Measurements from ENCODE around the gene CCDC201.
"Not testable (repeated sequence)": the region's sequence is repeated elsewhere in the genome, so short reads cannot be mapped to it uniquely, and the experiment has no call there.

DNA sequence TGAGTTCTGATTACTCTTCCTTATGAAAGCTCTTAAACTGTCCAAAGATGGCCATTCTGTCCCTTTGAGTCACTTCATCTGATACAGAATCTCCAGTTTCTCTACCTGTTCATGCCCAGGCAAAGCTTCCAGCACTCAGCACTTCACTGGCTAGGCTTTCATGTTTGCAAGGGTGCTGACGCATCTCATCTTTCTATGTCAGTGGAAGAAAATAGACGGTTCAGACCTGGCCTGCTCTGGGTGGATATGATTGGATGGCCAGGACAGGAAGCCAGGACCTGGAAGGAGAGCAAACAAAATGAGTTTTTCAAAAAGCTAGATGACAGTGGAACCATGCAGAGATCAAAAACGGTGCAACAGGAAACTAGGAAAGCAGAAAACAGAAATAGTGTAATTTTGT, 17.2 kb downstream of the CCDC201 start:
- TF ChIP-seq, protein P1, sequence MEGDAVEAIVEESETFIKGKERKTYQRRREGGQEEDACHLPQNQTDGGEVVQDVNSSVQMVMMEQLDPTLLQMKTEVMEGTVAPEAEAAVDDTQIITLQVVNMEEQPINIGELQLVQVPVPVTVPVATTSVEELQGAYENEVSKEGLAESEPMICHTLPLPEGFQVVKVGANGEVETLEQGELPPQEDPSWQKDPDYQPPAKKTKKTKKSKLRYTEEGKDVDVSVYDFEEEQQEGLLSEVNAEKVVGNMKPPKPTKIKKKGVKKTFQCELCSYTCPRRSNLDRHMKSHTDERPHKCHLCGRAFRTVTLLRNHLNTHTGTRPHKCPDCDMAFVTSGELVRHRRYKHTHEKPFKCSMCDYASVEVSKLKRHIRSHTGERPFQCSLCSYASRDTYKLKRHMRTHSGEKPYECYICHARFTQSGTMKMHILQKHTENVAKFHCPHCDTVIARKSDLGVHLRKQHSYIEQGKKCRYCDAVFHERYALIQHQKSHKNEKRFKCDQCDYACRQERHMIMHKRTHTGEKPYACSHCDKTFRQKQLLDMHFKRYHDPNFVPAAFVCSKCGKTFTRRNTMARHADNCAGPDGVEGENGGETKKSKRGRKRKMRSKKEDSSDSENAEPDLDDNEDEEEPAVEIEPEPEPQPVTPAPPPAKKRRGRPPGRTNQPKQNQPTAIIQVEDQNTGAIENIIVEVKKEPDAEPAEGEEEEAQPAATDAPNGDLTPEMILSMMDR (conservative IDR thresholded peaks at IDR 0.05 in 1 of 2, IDR thresholded peaks at IDR 0.05 in 1 of 2; ENCODE audit: extremely low read depth in 1 of 2, insufficient read depth in 1 of 2, low read depth in 1 of 2, low read length in 2 of 2) = not testable (repeated sequence)
- TF ChIP-seq EZH2 (IDR thresholded peaks at IDR 0.05; ENCODE audit: borderline replicate concordance, low read length) = not testable (repeated sequence)
